ENCODE data around the gene SLC23A2. TPM values are rescaled to one million over a fixed set of nuclear protein-coding genes. Genes with fewer than 3 reads are reported as not detected.

SLC23A2 gene
- polyA plus RNA-seq, 1 donor from 2014 or later, result 38.3 TPM

- H3K4me2 ChIP-seq (ENCODE audit: low read length), result no peak overlapping the region
- no peaks in the 10 kb centered on the region for H3K9me2 ChIP-seq (ENCODE audit: insufficient read depth, low read length)
- peaks cover 24% of the 10 kb centered on the region for H3K36me3 ChIP-seq (ENCODE audit: insufficient read depth, low read length)
- no peak overlapping the region for H3K9ac ChIP-seq (ENCODE audit: low read length)
- no peaks in the 10 kb centered on the region for H3K27me3 ChIP-seq (ENCODE audit: insufficient read depth, low read depth, low read length)
- H3K27ac ChIP-seq (ENCODE audit: low read length), result no peak overlapping the region
- no peaks in the 10 kb centered on the region for H4K20me1 ChIP-seq (ENCODE audit: insufficient read depth)
- no peaks in the 10 kb centered on the region for H3K9me3 ChIP-seq (ENCODE audit: low read length)
- H3K79me2 ChIP-seq (replicated peaks; ENCODE audit: insufficient read depth, low read length), result no peaks in the 10 kb centered on the region
- no peak overlapping the region for H2AFZ ChIP-seq (ENCODE audit: low read depth, low read length)
- no peak for TF ChIP-seq POLR2AphosphoS5 (IDR thresholded peaks at IDR 0.05)
- no peak for TF ChIP-seq SMC3 (conservative IDR thresholded peaks at IDR 0.05; ENCODE audit: poor library complexity)
- TF ChIP-seq, protein P1, sequence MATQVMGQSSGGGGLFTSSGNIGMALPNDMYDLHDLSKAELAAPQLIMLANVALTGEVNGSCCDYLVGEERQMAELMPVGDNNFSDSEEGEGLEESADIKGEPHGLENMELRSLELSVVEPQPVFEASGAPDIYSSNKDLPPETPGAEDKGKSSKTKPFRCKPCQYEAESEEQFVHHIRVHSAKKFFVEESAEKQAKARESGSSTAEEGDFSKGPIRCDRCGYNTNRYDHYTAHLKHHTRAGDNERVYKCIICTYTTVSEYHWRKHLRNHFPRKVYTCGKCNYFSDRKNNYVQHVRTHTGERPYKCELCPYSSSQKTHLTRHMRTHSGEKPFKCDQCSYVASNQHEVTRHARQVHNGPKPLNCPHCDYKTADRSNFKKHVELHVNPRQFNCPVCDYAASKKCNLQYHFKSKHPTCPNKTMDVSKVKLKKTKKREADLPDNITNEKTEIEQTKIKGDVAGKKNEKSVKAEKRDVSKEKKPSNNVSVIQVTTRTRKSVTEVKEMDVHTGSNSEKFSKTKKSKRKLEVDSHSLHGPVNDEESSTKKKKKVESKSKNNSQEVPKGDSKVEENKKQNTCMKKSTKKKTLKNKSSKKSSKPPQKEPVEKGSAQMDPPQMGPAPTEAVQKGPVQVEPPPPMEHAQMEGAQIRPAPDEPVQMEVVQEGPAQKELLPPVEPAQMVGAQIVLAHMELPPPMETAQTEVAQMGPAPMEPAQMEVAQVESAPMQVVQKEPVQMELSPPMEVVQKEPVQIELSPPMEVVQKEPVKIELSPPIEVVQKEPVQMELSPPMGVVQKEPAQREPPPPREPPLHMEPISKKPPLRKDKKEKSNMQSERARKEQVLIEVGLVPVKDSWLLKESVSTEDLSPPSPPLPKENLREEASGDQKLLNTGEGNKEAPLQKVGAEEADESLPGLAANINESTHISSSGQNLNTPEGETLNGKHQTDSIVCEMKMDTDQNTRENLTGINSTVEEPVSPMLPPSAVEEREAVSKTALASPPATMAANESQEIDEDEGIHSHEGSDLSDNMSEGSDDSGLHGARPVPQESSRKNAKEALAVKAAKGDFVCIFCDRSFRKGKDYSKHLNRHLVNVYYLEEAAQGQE (IDR thresholded peaks at IDR 0.05; ENCODE audit: borderline replicate concordance), result no peak
- TF ChIP-seq RAD21 (conservative IDR thresholded peaks at IDR 0.05), result no peak
- no peak for TF ChIP-seq EZH2 (IDR thresholded peaks at IDR 0.05; ENCODE audit: borderline replicate concordance, insufficient read depth, low read length, poor library complexity, severe bottlenecking)
- no peak for TF ChIP-seq CTCF (IDR thresholded peaks at IDR 0.05; ENCODE audit: poor library complexity, severe bottlenecking)
- TF ChIP-seq EP300 (conservative IDR thresholded peaks at IDR 0.05; ENCODE audit: poor library complexity, severe bottlenecking), result no peak
- TF ChIP-seq MXI1 (conservative IDR thresholded peaks at IDR 0.05; ENCODE audit: poor library complexity, severe bottlenecking), result no peak
- TF ChIP-seq TAF1 (IDR thresholded peaks at IDR 0.05; ENCODE audit: low read depth), result no peak
- no peak overlapping the region for H3K4me3 ChIP-seq (ENCODE audit: low read length)
- H3F3A ChIP-seq (ENCODE audit: insufficient read depth, low read length, poor library complexity, severe bottlenecking), result no peaks in the 10 kb centered on the region
Measured at GRCh38 chr20:4897600-4897999, 103.7 kb downstream of the SLC23A2 start.

DNA sequence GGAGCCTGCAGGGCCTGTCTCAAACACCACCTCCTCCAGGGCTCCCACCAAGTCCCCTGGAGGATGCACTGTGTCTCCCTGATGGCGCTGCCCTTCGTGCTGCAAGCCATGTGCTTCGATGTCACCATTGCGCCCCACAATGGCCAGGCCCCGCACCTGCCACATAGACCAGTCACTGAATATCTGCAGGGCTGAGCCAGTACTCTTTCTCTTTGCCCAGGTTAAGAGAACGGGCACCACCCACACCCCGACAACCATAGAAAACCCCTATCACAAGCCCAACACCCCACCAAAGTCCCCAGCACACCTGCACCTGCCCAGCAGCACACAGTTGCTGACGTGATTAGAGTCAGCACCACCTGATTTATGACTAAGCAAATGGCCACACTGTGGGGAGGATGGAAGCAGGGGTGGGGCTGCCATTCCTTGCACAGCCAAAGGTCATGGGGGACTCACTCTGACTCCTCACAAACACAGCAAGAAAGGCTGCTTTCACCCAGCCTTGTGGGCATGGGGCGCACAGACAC is 104.3 kb downstream of the SLC23A2 start:
- no peaks in the 10 kb centered on the region for H3F3A ChIP-seq (ENCODE audit: insufficient read depth, low read length, poor library complexity, severe bottlenecking)
- H3K9me2 ChIP-seq (ENCODE audit: insufficient read depth, low read length), result no peaks in the 10 kb centered on the region
- TF ChIP-seq RAD21 (conservative IDR thresholded peaks at IDR 0.05) (no peak), TAF1 (IDR thresholded peaks at IDR 0.05; ENCODE audit: low read depth) (no peak), EZH2 (IDR thresholded peaks at IDR 0.05; ENCODE audit: borderline replicate concordance, insufficient read depth, low read length, poor library complexity, severe bottlenecking) (no peak), POLR2AphosphoS5 (IDR thresholded peaks at IDR 0.05) (no peak), EP300 (conservative IDR thresholded peaks at IDR 0.05; ENCODE audit: poor library complexity, severe bottlenecking) (no peak), CTCF (IDR thresholded peaks at IDR 0.05; ENCODE audit: poor library complexity, severe bottlenecking) (no peak)
- H3K9me3 ChIP-seq (ENCODE audit: low read length), result no peaks in the 10 kb centered on the region
- H4K20me1 ChIP-seq (ENCODE audit: insufficient read depth), result no peaks in the 10 kb centered on the region
- no peaks in the 10 kb centered on the region for H3K79me2 ChIP-seq (replicated peaks; ENCODE audit: insufficient read depth, low read length)
- no peak overlapping the region for H2AFZ ChIP-seq (ENCODE audit: low read depth, low read length)
- peaks cover 23% of the 10 kb centered on the region for H3K36me3 ChIP-seq (ENCODE audit: insufficient read depth, low read length)
- no peak overlapping the region for H3K9ac ChIP-seq (ENCODE audit: low read length)
- H3K4me3 ChIP-seq (ENCODE audit: low read length), result no peak overlapping the region
- no peak overlapping the region for H3K27ac ChIP-seq (ENCODE audit: low read length)
- no peaks in the 10 kb centered on the region for H3K27me3 ChIP-seq (ENCODE audit: insufficient read depth, low read depth, low read length)
- no peak overlapping the region for H3K4me2 ChIP-seq (ENCODE audit: low read length)

Measured in neural cell (in vitro differentiated cells).